AG04450 (cell line): ENCODE data around the gene AMHR2. TPM values are rescaled to one million over a fixed set of nuclear protein-coding genes. Genes with fewer than 3 reads are reported as not detected.

Experiments used
- CTCF ChIA-PET: fragments of 300-600, 350-600 bp; formaldehyde crosslinking; extraction: SDS; loops from one replicate; lab custom pipeline; 2022; ENCODE audit warnings: antibody characterized with exemption, inconsistent platforms; lab: Charles Lee
- POLR2A ChIA-PET: fragments of 350-600 bp; formaldehyde crosslinking; extraction: SDS; loops from one replicate; lab custom pipeline; 2021; ENCODE audit warnings: antibody characterized with exemption, inconsistent platforms; lab: Yijun Ruan, JAX
- DNase-seq: peaks from one replicate; pipeline ENCODE4 v3.0.0-alpha.2; 2011; ENCODE audit warnings: low read depth, low spot score
- H3K27ac ChIP-seq: one replicate; pipeline ENCODE4 v1.5.1; 2012; ENCODE audit warnings: low read depth, low read length, control low read depth
- H3K27me3 ChIP-seq: one replicate; pipeline ENCODE4 v1.6.0; 2012; ENCODE audit warnings: low read length; ENCODE audit not compliant: control insufficient read depth, insufficient read depth
- H3K4me3 ChIP-seq: 2 replicates; pipeline ENCODE4 v1.5.1; 2011; ENCODE audit warnings: mild to moderate bottlenecking, low read depth, low read length, control low read depth
- H3K9me3 ChIP-seq: 2 replicates; pipeline ENCODE4 v1.5.1; 2012; ENCODE audit warnings: low read length; ENCODE audit not compliant: control insufficient read depth, insufficient read depth
- CTCF ChIP-seq: IDR thresholded peaks from 2 replicates; pipeline ENCODE4 v1.5.1; 2011; ENCODE audit warnings: low read depth, low read length, control low read depth, inconsistent platforms
- polyA plus RNA-seq: library from polyadenylated mRNA; depleted of rRNA; stranded (reverse); fragments of >200 nt; gene quantifications from 2 replicates; pipeline ENCODE4 v1.2.3, GENCODE V29; 2011

Gene AMHR2
- polyA plus RNA-seq, 1 experiment: not detected

DNA sequence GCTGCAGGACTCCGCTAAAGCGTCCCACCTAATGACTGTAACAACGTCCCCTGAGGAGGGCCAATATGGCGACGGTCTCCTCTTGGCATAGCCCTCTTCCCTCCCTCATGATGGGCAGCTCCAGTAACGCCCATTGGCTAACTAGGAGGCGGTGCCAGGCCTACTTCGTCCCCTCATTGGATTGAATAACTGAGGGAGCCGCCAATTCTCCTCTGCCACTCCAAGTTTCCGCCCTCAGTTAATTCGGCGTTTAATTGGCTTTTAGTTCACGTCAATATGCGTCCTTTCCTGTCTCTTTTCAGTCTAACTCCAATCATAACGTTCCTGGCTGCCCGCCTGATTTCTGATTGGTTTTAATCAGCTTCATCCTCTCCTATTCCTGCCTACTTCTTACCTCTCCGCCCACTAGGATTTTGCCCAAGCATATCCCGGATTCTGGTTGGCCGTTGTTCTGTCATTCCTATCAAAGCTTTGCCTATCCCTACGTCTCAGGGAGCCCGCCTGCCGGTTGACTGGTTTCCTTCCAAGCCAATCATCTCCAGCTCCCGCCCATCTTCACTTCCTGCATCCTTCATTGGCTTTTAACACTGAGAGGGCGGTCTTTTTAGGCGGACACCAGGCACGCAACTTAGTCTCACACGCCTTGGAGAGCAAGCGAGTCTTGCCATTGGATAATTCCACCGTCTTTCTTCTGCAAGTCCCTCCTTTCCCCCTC lies 44.1 kb upstream of the AMHR2 start:
- ChIA-PET POLR2A (interaction anchor here (0.5 to 1.6 kb wide), 15 partner anchors 8 to 1040 kb away, joined by 3 to 16 read pairs (median 5); partner anchors contain the start of genes AAAS, MYG1 and TARBP2), CTCF (interaction anchor here (0.6 to 3.3 kb wide), 9 partner anchors 27 to 168 kb away, joined by 3 to 22 read pairs (median 5); partner anchors contain the start of gene AAAS)
- Histone ChIP-seq H3K4me3 (peak overlapping the region; percentile 68), H3K27me3 (no peaks in the 10 kb centered on the region), H3K9me3 (no peaks in the 10 kb centered on the region), H3K27ac (peak overlapping the region; percentile 81)
- TF ChIP-seq CTCF: no peak
- peak; percentile 100 for DNase-seq

GRCh38 chr12:53380104-53380793 lies 43.4 kb upstream of the AMHR2 start, which contains the start of gene SP1:
Gene SP1, plus strand, starts transcription at chr12:53380176. Its CDS starts 116 bp downstream, at chr12:53380292.
- Histone ChIP-seq H3K9me3 (no peaks in the 10 kb centered on the region), H3K27me3 (no peaks in the 10 kb centered on the region), H3K4me3 (peak within 1 kb of the TSS; percentile 68), H3K27ac (peak within 1 kb of the TSS; percentile 87)
- no peak for TF ChIP-seq CTCF
- ChIA-PET CTCF (interaction anchor here (0.6 to 3.4 kb wide), 9 partner anchors 28 to 166 kb away, joined by 3 to 24 read pairs (median 7); partner anchors contain the start of gene AAAS), POLR2A (interaction anchor here (0.9 to 1.6 kb wide), 10 partner anchors 8 to 128 kb away, joined by 3 to 16 read pairs (median 5); partner anchors contain the start of genes AAAS, MYG1 and TARBP2)
- DNase-seq: peak; percentile 83

GRCh38 chr12:53380794-53381730 lies 42.6 kb upstream of the AMHR2 start:
- Histone ChIP-seq H3K27me3 (no peaks in the 10 kb centered on the region), H3K27ac (peak overlapping the region; percentile 84), H3K9me3 (no peaks in the 10 kb centered on the region), H3K4me3 (peak overlapping the region; percentile 61)
- DNase-seq: no peak
- ChIA-PET POLR2A (interaction anchor here (0.7 kb wide), 1 partner anchor 97 kb away, joined by 6 read pairs; no protein-coding TSS in a partner anchor), CTCF (interaction anchor here (0.5 to 3.4 kb wide), 8 partner anchors 20 to 167 kb away, joined by 3 to 24 read pairs (median 4); partner anchors contain the start of gene AAAS)
- no peak for TF ChIP-seq CTCF

DNA sequence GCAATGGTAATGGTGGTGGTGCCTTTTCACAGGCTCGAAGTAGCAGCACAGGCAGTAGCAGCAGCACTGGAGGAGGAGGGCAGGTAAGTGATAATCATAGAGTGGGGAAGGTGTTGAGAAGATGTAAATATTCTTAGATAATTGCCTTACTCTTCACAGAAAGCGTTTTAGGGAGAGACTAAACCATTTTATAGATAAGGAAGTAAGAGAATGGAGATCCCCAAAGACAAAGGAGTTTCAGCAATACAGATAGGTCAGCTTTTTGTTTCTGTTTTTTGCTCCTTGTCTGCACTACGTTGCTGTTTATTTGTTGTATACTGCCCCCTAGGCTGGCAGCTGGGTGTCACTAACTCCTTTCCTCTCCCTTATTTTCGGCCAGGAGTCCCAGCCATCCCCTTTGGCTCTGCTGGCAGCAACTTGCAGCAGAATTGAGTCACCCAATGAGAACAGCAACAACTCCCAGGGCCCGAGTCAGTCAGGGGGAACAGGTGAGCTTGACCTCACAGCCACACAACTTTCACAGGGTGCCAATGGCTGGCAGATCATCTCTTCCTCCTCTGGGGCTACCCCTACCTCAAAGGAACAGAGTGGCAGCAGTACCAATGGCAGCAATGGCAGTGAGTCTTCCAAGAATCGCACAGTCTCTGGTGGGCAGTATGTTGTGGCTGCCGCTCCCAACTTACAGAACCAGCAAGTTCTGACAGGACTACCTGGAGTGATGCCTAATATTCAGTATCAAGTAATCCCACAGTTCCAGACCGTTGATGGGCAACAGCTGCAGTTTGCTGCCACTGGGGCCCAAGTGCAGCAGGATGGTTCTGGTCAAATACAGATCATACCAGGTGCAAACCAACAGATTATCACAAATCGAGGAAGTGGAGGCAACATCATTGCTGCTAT lies 41.7 kb upstream of the AMHR2 start:
- Histone ChIP-seq H3K9me3 (no peaks in the 10 kb centered on the region), H3K27ac (peak overlapping the region; percentile 84), H3K27me3 (no peaks in the 10 kb centered on the region), H3K4me3 (peak overlapping the region; percentile 61)
- TF ChIP-seq CTCF: peak; percentile 29
- CTCF ChIA-PET: interaction anchor here (0.5 to 3.4 kb wide), 5 partner anchors 19 to 61 kb away, joined by 3 to 24 read pairs (median 4); partner anchors contain the start of gene AAAS
- POLR2A ChIA-PET: no interaction called here
- no peak for DNase-seq
